HG03521 (cell line): Measurements from ENCODE around the gene LLGL2.
"Not testable (repeated sequence)": the region's sequence is repeated elsewhere in the genome, so short reads cannot be mapped to it uniquely, and the experiment has no call there.

ENCODE experiments used
- ATAC-seq: cut with Tn5 transposase; IDR thresholded peaks from one replicate; pipeline ENCODE4 v1.9.1; 2021; ENCODE audit warnings: mild to moderate bottlenecking, moderate library complexity; ENCODE audit not compliant: unreplicated experiment

The LLGL2 gene

DNA sequence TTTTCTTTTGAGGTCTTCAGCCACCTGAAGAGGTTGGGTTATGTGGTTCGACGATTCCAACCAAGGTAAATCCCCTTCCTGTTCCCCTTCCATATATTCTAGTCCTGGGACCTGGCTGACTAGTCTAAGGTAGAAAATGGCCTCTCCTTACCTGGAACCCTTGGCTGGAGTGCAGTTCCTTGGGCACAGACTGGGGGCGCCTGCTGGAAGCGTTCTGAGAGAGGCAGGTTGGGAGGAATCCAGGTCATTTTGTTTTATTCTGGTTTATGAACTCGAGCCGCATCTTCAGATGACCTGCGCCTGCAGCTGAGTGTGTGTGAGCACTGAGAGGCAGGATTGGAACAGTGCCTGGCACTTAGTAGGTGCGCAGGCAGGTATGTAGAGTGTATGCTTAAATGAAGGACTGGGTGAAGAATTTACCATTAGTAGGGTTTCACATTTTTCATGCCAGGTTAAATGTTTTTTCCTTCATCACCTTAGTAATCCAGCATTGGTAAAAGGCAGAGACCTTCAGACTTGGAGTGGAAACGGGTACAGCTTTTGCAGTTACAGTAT, 6.4 kb upstream of the LLGL2 start:
- ATAC-seq: no peak

GRCh38 chr17:75520413-75520812, 5.1 kb upstream of the LLGL2 start:
- not testable (repeated sequence) for ATAC-seq

- ATAC-seq: no peak
Measured at GRCh38 chr17:75521290-75521689, 4.2 kb upstream of the LLGL2 start.

DNA sequence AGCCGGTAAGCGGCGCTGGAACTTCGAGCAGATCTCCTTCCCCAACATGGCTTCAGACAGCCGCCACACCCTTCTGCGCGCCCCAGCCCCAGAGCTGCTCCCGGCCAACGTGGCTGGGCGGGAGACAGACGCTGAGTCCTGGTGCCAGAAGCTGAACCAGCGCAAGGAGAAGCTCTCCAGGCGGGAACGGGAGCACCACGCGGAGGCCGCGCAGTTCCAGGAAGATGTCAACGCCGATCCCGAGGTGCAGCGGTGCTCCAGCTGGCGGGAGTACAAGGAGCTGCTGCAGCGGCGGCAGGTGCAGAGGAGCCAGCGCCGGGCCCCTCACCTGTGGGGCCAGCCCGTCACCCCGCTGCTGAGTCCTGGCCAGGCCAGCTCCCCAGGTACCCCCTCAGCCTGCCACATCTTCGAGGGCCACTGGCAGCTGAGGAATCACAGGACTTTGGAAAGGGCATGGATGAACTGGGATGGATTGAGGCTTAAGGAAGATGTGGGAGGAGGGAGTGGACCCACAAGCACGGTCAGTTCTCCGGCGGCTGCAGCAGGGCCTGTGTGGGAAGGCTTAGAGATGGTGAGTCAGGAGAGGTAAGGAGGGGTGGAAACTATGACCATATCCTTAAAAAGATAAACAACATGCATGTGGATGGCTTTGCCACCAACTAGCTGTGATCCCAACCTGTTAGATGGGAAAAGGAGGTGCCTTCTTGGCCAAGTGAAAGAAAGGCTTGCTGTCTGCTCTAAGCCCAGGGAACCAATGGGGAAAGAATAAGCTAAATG, 3.4 kb upstream of the LLGL2 start:
- ATAC-seq: no peak

DNA sequence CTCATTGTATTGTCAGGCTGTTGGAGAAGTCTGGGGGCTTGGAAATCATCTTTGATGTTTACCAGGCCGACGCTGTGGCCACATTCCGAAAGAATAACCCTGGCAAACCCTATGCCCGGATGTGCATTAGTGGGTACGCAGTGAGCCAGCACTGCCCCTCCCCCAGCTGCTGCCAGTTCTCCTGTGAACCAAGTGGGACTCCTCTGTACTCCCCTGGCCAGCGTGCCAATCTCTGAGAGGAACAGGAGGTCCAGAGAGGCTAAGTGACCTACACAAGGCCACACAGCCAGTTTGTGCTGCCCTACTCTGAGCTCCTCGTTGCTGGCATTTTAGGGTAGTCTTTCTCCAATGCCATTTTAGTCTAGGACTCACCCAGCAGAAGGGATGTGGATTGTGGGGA, 1.9 kb upstream of the LLGL2 start:
- ATAC-seq: no peak

DNA sequence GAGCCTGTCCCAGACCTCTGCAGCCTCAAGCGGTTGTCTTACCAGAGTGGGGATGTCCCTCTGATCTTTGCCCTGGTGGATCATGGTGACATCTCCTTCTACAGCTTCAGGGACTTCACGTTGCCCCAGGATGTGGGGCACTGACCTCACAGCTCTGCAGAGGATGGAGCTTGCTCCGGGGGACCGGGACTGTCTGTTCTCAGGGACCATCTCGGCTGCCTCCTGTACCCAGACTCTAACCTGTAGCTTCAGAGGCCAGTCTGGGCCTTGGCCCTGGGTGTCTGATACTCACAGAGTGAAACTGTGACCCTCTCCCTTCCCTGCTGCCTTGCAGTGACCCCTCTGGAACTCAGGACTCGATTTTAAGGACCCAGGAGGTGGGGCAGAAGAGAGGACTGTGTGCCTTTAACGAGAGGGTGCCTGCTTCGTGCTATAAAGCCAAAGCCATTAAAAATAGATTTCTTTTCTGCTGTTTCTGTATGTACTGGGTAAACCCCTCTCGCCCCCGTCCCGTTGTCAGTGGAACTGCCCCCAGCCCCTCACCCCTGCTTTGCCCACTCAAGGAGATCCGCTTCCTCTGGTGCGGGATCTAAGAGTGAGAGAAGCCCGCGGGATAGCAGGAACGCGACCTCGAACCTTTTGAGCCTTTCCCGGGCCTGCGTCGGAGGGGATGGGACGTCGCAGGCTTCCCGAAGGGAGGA, 1.1 kb upstream of the LLGL2 start:
- no peak for ATAC-seq

- peak; percentile 3 for ATAC-seq
Measured at GRCh38 chr17:75525806-75526554, 483 bp downstream of the LLGL2 start.

- no peak for ATAC-seq
Measured at GRCh38 chr17:75526555-75527270, 1.2 kb downstream of the LLGL2 start.

DNA sequence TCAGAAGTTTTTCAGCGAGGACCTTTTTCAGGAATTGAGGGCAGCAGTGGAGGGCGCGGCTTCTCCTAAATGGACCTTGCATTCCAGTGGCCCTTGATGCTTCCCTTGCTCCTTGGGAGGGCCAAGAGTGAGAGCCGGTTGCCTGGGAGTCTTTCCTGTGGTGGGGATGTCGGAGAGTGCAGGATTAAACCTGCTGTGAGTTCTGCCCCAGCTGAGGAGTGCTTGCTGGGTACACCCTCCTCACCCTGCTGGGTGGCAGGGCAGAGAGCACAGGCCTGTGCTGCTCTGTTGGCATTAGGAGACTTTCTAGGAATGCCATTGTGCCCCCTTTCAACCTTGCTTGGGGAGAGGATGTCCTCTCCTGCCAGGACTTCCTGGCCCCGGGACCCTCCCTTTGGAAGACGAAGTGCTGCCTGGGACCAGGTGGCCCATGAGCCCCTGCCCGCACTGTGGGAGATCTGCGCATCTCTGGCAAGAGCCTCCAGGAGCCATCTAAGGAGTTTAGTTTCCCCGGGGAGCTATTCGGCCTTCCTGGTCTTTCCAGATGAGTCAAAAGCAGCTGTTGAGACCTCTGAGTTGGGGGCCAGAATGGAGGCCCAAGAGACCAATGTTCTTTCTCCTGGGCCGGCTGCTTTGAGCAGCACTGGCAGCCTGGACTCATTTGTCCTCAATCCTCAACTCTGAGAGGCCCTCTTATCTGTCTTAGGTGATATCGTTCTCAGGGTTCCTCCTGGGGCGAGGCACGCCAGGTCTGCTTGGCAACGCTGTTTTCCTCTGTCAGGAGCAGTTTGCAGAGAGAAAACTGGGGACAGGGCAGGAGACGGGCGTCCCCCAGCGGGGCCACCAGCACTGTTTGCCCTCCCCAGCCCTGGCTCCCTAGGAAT, 5.6 kb downstream of the LLGL2 start:
- ATAC-seq: no peak

GRCh38 chr17:75531721-75532072, 6.2 kb downstream of the LLGL2 start:
- no peak for ATAC-seq

- no peak for ATAC-seq
Measured at GRCh38 chr17:75535119-75535537, 9.6 kb downstream of the LLGL2 start.

GRCh38 chr17:75535871-75536270, 10.4 kb downstream of the LLGL2 start:
- ATAC-seq: no peak

- no peak for ATAC-seq
Measured at GRCh38 chr17:75536366-75536765, 10.9 kb downstream of the LLGL2 start.

- no peak for ATAC-seq
Measured at GRCh38 chr17:75539967-75540729, 14.7 kb downstream of the LLGL2 start.

GRCh38 chr17:75540923-75541503, 15.5 kb downstream of the LLGL2 start:
- ATAC-seq: no peak

DNA sequence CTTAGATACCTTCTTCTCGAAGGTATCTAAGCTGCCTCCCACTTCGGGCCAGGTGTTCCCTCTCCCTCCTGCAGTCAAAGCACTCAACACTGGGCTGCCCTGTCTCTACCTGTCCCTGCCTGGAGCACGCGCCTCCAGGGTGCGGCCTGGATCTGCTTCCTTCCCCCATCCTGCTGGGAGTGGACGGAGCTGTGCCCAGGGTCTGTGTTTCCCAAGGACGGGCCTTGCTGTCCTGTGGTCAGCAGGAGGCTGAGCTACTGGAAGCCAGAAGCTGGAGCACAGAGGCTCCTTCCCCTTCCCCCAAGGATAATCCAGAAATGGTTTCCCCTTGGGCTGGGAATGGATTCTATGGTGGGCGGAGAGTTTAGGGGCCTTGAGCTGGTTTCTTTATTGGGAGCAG, 16.7 kb downstream of the LLGL2 start:
- ATAC-seq: no peak

- no peak for ATAC-seq
Measured at GRCh38 chr17:75542728-75543336, 17.3 kb downstream of the LLGL2 start.

DNA sequence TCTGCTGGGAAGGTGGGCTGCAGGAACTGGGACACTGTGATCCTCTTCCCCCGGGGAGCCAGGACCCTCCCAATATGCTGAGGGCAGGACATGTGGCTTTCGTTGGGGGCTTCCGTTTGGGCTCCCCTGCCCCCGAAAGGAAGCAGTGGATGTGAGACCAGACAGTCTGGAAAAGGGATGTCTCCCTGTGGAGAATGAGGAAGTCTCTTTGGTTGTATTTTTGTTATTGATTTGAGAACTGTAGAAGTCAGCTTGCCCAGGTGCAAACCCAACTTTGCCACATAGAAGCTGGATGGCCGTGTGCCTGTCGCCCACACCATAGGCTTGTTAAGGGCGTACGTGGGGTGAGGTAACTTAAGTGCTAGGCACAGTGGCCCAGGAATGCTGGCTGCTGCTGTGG, 18.8 kb downstream of the LLGL2 start:
- ATAC-seq: no peak
